Aortic smooth muscle cell (primary cell): ENCODE data around the gene DNAH12. TPM values are rescaled to one million over a fixed set of nuclear protein-coding genes. Genes with fewer than 3 reads are reported as not detected.

Source experiments
- total RNA-seq: library from RNA; depleted of rRNA; stranded (reverse); fragments of >200 nt; gene quantifications from 2 replicates; pipeline ENCODE4 v1.2.3, GENCODE V29; 2014

Gene DNAH12
- total RNA-seq: under 0.01 and 0.12 TPM in 2 replicates

GRCh38 chr3:57544181-57545125 is at the start of gene DNAH12:
Gene DNAH12, minus strand, starts transcription at chr3:57544344. Its CDS starts 1,474 bp downstream, at chr3:57542870.

GRCh38 chr3:57555738-57556458 is 11.8 kb upstream of the DNAH12 start, which contains the start of gene PDE12:
Gene PDE12, plus strand, starts transcription at chr3:57556274. Its CDS starts 106 bp downstream, at chr3:57556380.

GRCh38 chr3:57292159-57292896 is 251.8 kb downstream of the DNAH12 start, which contains the start of gene ASB14:
Gene ASB14, minus strand, starts transcription at chr3:57292685. Its CDS starts 652 bp downstream, at chr3:57292033.

Other genes with a start within 250 kb of the DNAH12 start
- 12.4 and 17.2 TPM in 2 replicates for gene PDE12, start 11.9 kb upstream of the DNAH12 start, total RNA-seq
- 277 and 312 TPM in 2 replicates for gene ARF4, start 53.0 kb upstream of the DNAH12 start, total RNA-seq
- gene DENND6A, start 148.7 kb upstream of the DNAH12 start, total RNA-seq: 17.1 and 19.6 TPM in 2 replicates
- 39.6 and 46.8 TPM in 2 replicates for gene SLMAP, start 212.0 kb upstream of the DNAH12 start, total RNA-seq